HG03095 (cell line): ENCODE results near the gene METTL2A.
"Not testable (repeated sequence)": the region's sequence is repeated elsewhere in the genome, so short reads cannot be mapped to it uniquely, and the experiment has no call there.

Experiments used
- ATAC-seq: cut with Tn5 transposase; IDR thresholded peaks from one replicate; pipeline ENCODE4 v1.9.1; 2021; ENCODE audit warnings: moderate library complexity; ENCODE audit not compliant: unreplicated experiment

Gene METTL2A

GRCh38 chr17:62470666-62471379, 47.1 kb downstream of the METTL2A start:
- not testable (repeated sequence) for ATAC-seq

- ATAC-seq = not testable (repeated sequence)
Measured at GRCh38 chr17:62471380-62471880, 47.7 kb downstream of the METTL2A start.

DNA sequence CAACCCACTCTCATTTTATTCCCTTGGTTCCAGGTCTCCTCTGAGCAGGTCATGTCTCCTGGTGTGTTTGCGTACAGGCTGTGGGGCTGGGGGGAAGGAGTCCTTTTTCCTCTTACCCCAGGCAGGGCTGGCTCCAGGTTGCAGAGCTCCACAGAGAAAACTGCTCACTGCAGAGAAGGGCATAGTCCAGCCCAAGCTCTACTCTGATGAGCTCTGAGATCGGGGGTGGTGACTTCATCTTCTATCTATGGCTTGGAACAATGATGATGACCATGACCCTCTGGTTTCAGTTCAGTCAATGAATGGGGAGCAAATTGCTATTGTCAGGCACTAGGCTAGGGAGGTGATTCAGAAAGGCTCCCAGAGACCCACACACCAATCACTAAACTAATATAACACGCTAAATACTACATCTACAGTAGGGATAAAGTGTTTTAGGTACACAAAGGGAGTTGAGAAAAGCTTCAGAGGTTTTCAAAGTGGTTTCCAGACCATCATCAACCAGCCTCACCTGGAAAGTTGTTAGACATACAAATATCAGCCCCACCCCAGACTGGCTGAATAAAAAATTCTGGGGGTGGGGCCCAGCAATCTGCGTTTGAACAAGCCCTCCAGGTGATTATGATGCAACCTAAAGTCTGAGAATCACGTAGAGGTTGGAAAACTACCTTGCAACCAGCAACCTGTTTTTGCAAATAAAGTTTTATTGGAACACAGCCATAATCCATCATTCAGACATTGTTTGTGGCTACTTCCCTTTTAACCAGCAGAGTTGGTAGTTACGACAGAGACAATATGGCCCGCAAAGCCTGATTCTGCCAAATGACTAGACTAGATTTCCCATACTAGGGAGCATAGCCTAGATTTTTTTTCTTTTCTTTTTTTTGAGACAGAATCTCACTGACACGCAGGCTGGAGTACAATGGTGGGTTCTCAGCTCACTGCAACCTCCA, 49.6 kb downstream of the METTL2A start:
- ATAC-seq = not testable (repeated sequence)

DNA sequence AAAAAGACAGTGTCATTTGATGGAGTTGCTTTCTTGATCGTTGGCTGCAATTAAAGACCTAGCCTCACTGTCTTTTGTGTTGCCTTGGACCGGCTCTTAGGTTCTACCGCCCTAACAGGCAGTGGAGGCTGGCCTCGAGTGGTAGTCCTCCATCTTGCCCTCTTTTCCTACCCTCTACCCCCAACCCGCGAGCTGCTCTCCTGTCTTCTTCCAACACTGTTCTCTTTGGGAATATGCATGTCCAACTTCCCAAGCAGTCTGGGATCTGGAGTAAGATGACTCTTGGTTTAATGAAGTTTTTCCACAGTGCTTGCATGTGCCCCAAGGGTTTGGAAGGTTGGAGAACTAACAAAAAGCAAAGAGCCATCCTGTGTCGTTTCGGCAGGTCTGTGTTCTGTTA, 53.4 kb downstream of the METTL2A start:
- ATAC-seq = not testable (repeated sequence)

DNA sequence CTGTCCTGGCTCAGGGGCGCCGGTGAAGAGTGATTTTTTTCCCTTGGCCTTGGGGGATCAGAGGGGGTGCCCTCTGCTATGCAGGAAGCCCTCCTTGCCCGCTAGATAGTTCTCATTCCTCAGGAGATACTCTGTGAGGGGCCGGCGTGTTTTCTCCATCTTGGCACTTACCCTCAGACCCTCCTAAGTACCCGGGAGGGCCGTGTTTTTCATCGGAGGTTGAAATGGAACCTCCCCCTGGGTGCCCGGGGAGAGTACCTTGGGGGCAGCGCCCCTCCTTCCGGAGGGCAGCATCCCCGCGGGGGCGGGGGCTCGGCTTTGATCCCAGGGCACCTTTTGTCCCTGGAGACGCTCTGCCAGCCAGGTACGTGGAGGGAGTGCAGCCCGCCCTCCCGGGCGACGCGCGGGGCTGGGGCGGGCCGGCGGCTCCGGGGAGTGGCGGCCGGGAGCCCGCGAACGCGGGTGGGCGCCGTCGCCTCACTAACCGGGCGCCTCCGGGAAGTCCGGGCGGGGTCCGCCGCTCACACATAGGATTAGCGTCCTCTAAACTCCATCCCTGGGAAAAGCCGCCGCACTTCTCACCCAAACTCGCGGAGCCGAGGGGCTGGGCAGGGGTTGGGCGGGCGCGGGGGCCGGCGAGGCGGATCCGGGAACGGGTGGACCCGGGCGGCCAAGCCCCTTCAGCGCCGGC, 54.2 kb downstream of the METTL2A start:
- peak; percentile 25 for ATAC-seq

- ATAC-seq = peak; percentile 77
Measured at GRCh38 chr17:62478424-62478879, 54.8 kb downstream of the METTL2A start, which contains the start of gene TLK2. TLK2 (plus strand) TSS chr17:62478825; CDS start chr17:62481126, 2,301 bp downstream.

- ATAC-seq = peak; percentile 19
Measured at GRCh38 chr17:62478880-62479638, 55.4 kb downstream of the METTL2A start.

- not testable (repeated sequence) for ATAC-seq
Measured at GRCh38 chr17:62479639-62480258, 56.1 kb downstream of the METTL2A start.

- ATAC-seq = not testable (repeated sequence)
Measured at GRCh38 chr17:62482553-62482952, 58.9 kb downstream of the METTL2A start.

DNA sequence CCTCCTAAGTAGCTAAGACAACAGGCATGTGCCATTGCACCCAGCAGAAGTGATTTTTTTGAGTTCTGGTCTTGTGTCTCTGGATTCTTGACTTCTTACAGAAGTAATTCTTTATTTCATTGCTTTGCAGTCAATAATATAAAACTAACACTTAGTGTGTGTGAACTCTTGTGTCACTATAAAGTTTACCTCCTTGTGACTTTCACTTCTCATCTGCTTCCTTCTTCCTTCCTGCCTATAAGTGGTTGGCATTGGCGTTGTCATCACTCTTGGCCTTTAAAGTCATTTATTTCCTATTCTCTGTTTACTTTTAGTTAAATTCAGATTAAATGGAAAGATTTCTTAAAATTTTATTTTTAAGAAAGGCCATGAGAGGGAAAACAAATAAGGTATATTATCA, 67.3 kb downstream of the METTL2A start:
- ATAC-seq = not testable (repeated sequence)

DNA sequence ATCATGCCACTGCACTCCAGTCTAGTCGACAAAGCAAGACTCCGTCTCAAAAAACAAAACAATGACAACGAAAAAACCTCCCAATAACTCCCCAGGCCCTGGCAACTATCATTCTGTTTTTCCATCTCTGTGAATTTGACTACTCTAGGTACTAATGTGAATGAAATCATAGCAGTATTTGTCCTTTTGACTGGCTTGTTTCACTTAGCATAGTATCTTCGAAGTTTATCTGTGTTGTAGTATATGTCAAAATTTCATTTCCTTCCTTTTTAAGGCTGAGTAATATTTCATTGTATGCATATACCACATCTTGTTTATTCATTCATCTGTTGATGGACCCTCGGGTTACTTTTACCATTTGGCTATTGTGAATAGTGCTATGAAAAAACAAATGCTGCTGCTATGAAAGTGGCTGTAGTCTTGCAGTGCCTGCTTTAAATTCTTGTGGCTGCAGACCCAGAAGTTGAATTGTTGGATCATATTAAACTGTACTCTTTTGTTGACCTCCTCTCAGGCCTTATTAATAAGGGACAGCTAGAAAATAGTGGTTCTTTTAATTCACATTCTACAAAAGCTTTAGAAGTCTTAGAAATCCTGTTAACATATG, 69.5 kb downstream of the METTL2A start:
- not testable (repeated sequence) for ATAC-seq

- not testable (repeated sequence) for ATAC-seq
Measured at GRCh38 chr17:62494073-62494472, 70.4 kb downstream of the METTL2A start.

GRCh38 chr17:62496344-62496743, 72.6 kb downstream of the METTL2A start:
- not testable (repeated sequence) for ATAC-seq

DNA sequence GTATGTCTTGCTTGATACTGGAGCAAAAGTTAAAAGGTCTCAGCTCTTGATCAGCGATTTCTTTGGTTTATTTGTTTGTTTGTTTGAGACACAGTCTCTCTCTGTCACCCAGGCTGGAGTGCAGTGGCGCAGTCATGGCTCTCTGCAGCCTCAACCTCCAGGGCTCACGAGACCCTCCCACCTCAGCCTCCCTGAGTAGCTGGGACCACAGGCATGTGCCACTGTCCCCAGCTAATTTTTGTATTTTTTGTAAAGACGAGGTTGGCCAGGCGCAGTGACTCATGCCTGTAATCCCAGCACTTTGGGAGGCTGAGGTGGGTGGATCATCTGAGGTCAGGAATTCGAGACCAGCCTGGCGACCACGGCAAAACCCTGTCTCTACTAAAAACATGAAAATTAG, 75.1 kb downstream of the METTL2A start:
- ATAC-seq = not testable (repeated sequence)
